Suppressor macrophage treated with lipopolysaccharide for 4 hours (primary cell): Measurements from ENCODE around the gene PML.

ENCODE experiments used
- DNase-seq: peaks from one replicate; pipeline ENCODE4 v3.0.0-alpha.2; 2020

PML gene, protein sequence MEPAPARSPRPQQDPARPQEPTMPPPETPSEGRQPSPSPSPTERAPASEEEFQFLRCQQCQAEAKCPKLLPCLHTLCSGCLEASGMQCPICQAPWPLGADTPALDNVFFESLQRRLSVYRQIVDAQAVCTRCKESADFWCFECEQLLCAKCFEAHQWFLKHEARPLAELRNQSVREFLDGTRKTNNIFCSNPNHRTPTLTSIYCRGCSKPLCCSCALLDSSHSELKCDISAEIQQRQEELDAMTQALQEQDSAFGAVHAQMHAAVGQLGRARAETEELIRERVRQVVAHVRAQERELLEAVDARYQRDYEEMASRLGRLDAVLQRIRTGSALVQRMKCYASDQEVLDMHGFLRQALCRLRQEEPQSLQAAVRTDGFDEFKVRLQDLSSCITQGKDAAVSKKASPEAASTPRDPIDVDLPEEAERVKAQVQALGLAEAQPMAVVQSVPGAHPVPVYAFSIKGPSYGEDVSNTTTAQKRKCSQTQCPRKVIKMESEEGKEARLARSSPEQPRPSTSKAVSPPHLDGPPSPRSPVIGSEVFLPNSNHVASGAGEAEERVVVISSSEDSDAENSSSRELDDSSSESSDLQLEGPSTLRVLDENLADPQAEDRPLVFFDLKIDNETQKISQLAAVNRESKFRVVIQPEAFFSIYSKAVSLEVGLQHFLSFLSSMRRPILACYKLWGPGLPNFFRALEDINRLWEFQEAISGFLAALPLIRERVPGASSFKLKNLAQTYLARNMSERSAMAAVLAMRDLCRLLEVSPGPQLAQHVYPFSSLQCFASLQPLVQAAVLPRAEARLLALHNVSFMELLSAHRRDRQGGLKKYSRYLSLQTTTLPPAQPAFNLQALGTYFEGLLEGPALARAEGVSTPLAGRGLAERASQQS

GRCh38 chr15:73994413-73994883 is at the start of gene PML:
Gene PML (plus strand): TSS chr15:73994716. CDS start chr15:73994813, 97 bp downstream.
- DNase-seq = peak; percentile 99

GRCh38 chr15:73945130-73945508 is 49.4 kb upstream of the PML start:
- DNase-seq = no peak

DNA sequence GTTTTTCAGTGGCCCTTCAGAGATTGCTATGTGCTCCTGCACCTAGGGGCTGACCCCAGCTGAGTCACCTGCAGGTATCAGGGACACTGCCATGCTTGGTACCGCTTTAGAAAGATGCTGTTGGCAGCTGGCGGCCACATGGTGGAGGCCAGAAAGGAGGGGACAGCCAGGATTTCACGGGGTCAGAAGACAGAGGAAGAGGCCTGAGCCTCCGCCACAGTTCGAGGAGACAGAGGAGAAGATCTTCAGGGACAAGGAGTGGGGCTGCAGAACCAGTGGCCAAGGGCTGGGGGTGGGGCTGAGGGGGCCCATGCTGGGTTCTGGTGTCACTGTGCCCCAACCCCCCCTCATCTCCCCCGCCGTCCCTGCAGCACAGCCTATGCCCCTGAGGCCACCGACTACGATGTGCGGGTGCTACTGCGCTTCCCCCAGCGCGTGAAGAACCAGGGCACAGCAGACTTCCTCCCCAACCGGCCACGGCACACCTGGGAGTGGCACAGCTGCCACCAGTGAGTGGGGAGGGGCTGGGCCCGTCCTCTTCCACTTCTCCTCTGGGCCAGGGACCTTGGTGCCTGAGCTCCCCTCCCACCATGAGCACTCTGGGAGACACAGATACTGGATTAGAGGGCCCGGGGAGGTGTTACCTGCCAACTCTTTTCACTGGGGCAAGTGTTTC is 48.3 kb upstream of the PML start:
- DNase-seq = no peak

DNA sequence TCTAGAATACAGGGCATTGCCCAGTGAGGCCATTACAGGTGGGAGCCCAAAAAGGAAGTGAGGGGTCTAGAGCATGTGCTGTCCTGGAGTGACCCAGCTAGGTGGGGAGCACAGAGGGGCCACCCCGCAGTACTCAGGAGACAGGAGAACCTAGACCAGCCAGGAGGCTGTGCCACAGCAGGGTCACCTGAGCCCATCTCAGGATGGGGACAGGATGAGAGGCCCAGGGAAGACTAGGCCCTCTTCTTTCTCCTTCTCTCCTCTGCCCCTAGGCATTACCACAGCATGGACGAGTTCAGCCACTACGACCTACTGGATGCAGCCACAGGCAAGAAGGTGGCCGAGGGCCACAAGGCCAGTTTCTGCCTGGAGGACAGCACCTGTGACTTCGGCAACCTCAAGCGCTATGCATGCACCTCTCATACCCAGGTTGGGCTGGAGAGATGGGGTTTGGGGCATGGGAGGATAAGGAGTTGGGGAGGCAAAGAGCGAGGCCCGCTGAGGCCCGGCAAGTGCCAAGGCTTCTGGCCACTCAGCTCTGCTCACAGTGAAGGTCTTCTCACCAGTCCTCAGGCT is 47.6 kb upstream of the PML start:
- DNase-seq = no peak

GRCh38 chr15:73947651-73948050 is 46.9 kb upstream of the PML start:
- DNase-seq = no peak

- DNase-seq = no peak
These were observed 46.1 kb upstream of the PML start for GRCh38 chr15:73948396-73948795.

DNA sequence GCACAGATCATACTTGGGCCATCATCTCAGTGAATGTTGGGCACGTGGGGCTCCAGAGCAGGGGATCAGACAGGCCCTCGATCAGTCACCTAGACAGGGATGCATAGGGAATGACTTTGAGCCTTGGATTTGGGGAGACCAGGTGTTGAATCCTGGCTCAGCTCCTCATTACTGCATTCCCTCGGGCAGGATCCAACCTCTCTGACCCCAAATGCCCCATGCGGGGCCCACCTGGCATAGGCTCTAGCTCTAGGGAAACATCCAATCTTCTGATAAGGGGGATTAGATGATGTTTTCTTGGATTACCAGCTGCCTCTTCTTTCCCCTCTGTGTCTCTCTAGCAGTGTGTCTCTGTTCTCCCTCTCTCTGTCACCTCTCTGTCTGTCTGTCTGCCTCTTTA is 45.5 kb upstream of the PML start:
- no peak for DNase-seq

DNA sequence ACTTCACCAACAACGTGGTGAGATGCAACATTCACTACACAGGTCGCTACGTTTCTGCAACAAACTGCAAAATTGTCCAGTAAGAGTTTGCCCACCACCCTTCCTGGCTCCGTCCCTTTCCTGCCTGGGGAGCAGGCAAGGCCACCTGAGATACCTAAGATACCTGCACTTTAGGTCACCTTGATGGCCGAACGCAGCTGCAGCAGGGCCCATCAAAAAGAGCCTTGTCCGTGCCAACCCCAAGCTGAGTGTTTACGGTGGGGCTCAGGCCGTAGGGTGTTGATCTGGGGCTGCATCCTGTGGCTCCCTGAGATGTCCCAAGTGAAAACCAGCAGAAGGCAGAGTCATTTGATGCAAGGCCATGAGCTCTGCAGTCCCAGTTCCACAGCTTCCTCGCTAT is 45.0 kb upstream of the PML start:
- DNase-seq = no peak

DNA sequence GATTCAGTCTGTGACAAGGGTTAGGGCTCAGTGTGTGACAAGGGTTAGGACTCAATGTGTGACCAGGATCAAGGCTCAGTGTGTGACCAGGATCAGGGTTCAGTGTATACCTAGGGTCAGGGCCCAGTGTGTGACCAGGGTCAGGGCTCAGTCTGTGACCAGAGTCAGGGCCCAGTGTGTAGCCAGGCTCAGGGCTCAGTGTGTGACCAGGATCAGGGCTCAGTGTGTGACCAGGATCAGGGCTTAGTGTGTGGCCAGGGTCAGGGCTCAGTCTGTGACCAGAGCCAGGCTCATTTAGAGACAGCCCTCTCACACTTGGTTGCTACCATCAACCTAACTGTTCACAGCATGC is 44.1 kb upstream of the PML start:
- no peak for DNase-seq

GRCh38 chr15:73950831-73951561 is 43.5 kb upstream of the PML start:
- peak; percentile 94 for DNase-seq

GRCh38 chr15:73951601-73952000 is 42.9 kb upstream of the PML start:
- no peak for DNase-seq

DNA sequence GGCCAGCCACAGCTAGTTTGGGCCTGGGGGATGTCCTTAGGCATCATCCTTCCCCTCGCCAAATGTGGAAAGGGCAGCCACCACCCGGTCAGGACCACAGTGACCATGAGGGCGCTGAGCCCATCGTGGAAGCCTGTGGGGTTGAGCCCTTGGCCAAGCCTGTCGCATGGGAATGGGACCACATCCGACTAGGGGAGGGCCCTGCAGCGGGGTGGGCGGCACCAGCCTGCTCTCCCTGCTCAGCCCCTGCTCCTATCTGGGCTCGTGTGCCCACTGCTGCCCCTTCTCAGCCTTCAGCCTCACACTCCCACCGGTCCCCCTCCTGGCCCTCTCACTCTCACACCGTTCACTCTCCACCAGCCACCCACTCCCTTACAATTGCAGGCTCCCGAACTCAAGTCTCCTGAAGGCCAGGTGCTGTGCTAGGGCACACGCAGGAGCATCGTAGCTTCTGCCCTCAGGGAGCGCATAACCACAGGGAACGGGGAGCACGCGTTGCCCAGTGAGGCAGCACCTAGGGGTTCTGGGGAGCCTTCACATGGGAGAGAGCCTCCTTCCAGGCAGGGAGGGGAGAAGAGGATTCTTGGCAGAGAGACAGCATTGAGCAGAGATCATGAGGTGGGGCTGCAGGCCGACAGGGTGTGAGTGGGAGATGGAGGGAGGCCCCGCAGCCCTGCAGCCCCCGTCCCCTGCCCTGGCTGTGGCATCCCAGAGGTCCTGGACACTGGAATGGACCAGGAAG is 42.2 kb upstream of the PML start:
- DNase-seq = no peak

DNA sequence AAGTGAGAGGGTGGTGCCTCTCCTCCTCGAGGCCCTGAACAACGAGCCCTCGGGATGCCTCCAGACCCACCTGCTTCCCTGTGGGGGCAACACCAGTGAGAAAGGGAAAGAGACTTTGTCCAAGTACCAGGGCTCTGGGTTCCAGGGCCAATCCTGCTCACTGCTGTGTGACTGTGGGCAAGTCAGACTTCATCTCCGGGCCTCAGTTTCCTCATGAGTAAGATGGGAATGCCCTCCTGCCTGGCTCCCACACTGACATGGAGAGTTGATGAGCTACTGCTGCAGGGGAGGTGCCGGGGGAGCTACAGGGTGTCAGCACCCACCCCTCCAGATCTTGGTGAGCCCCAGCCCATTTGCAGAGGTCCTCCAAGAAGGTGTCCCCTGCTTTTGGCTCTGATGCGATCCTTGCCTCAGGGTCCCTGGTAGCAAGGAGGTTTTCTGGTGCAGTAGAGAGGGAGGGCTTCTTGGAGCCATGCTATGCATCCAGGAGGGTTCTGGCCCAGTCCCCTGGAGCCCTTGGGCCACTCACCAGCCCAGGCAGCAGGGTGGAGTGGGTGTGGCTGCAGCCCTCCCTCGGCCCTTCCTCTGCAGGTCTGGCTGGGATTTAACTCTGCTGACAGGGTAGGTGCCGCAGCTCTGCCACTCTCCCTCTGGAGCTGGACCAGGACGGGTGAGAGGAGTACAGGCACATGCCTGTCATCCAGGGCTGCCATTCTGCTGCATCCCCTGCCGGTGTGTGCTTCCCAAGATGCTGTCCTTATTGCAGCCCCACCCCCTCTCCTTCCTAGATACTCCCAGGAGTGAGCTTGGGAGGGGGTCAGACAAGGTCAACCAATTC is 41.4 kb upstream of the PML start:
- no peak for DNase-seq

GRCh38 chr15:73954188-73955145 is 40.0 kb upstream of the PML start:
- no peak for DNase-seq

DNA sequence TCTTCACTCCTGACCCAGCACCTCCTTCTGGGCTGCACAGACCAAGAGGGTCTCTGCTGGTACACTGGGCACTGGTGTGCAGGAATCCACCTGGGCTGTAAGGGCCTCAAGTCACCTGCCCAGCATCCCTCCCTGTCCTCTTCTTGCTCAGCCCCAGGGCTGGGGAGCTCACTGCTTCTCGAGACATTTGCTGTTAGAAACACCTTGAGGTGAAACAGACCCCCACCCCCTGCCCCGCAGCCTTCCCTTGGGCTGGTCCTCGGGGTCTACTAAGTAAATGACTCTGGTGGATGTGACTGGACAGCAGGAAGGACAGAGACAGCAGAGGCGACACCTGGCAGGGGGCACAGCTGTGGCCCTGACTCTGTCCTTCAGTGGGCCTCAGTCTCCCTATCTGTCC is 39.2 kb upstream of the PML start:
- no peak for DNase-seq

GRCh38 chr15:73955861-73956742 is 38.4 kb upstream of the PML start:
- DNase-seq = no peak

GRCh38 chr15:73956743-73957135 is 37.8 kb upstream of the PML start:
- DNase-seq = peak; percentile 39

- no peak for DNase-seq
These were observed 37.2 kb upstream of the PML start for GRCh38 chr15:73957276-73957675.
